Measurements from ENCODE around the gene ALKBH7.

The ALKBH7 gene

GRCh38 chr19:6409346-6409745 is 36.8 kb downstream of the ALKBH7 start:
- H3K9me3 ChIP-seq (ENCODE audit: insufficient read depth, low read depth, low read length): no peaks in the 10 kb centered on the region
- no peak overlapping the region for H3K27ac ChIP-seq (ENCODE audit: low read length)
- H3K4me1 ChIP-seq (ENCODE audit: insufficient read depth, low read length): no peaks in the 10 kb centered on the region
- no peak overlapping the region for H3K9ac ChIP-seq (ENCODE audit: low read depth, low read length)
- no peak overlapping the region for H3K4me3 ChIP-seq (ENCODE audit: low read length)
- H3K27me3 ChIP-seq (ENCODE audit: insufficient read depth, low read length): no peaks in the 10 kb centered on the region
- H3K36me3 ChIP-seq (ENCODE audit: insufficient read depth, low read depth, low read length): peaks cover 10% of the 10 kb centered on the region

- Histone ChIP-seq H3K27ac (ENCODE audit: low read length) (no peak overlapping the region), H3K36me3 (ENCODE audit: insufficient read depth, low read depth, low read length) (peaks cover 35% of the 10 kb centered on the region), H3K4me3 (ENCODE audit: low read length) (no peak overlapping the region)
Measured at GRCh38 chr19:6412061-6412446, 39.5 kb downstream of the ALKBH7 start.

GRCh38 chr19:6412447-6413091 is 40.0 kb downstream of the ALKBH7 start:
- Histone ChIP-seq H3K4me3 (ENCODE audit: low read length) (no peak overlapping the region), H3K36me3 (ENCODE audit: insufficient read depth, low read depth, low read length) (peaks cover 41% of the 10 kb centered on the region), H3K9ac (ENCODE audit: low read depth, low read length) (no peak overlapping the region; the same call in 1 of the 2 replicates)

More at GRCh38 chr19:6412061-6412446, 39.5 kb downstream of the ALKBH7 start:
- Histone ChIP-seq H3K9me3 (ENCODE audit: insufficient read depth, low read depth, low read length) (no peaks in the 10 kb centered on the region), H3K4me1 (ENCODE audit: insufficient read depth, low read length) (no peaks in the 10 kb centered on the region), H3K9ac (ENCODE audit: low read depth, low read length) (no peak overlapping the region), H3K27me3 (ENCODE audit: insufficient read depth, low read length) (no peaks in the 10 kb centered on the region)

GRCh38 chr19:6413291-6413690 is 40.7 kb downstream of the ALKBH7 start:
- peaks cover 48% of the 10 kb centered on the region for H3K36me3 ChIP-seq (ENCODE audit: insufficient read depth, low read depth, low read length)
- no peaks in the 10 kb centered on the region for H3K9me3 ChIP-seq (ENCODE audit: insufficient read depth, low read depth, low read length)
- H3K9ac ChIP-seq (ENCODE audit: low read depth, low read length): no peak overlapping the region
- no peak overlapping the region for H3K27ac ChIP-seq (ENCODE audit: low read length)
- H3K4me1 ChIP-seq (ENCODE audit: insufficient read depth, low read length): no peaks in the 10 kb centered on the region
- H3K27me3 ChIP-seq (ENCODE audit: insufficient read depth, low read length): no peaks in the 10 kb centered on the region
- H3K4me3 ChIP-seq (ENCODE audit: low read length): no peak overlapping the region

More at GRCh38 chr19:6412447-6413091, 40.0 kb downstream of the ALKBH7 start:
- no peaks in the 10 kb centered on the region for H3K9me3 ChIP-seq (ENCODE audit: insufficient read depth, low read depth, low read length)
- H3K27me3 ChIP-seq (ENCODE audit: insufficient read depth, low read length): no peaks in the 10 kb centered on the region
- no peaks in the 10 kb centered on the region for H3K4me1 ChIP-seq (ENCODE audit: insufficient read depth, low read length)
- H3K27ac ChIP-seq (ENCODE audit: low read length): no peak overlapping the region

- Histone ChIP-seq H3K4me3 (ENCODE audit: low read length) (no peak overlapping the region), H3K36me3 (ENCODE audit: insufficient read depth, low read depth, low read length) (peaks cover 55% of the 10 kb centered on the region), H3K27me3 (ENCODE audit: insufficient read depth, low read length) (no peaks in the 10 kb centered on the region), H3K27ac (ENCODE audit: low read length) (no peak overlapping the region), H3K4me1 (ENCODE audit: insufficient read depth, low read length) (no peaks in the 10 kb centered on the region), H3K9me3 (ENCODE audit: insufficient read depth, low read depth, low read length) (no peaks in the 10 kb centered on the region), H3K9ac (ENCODE audit: low read depth, low read length) (no peak overlapping the region)
Measured at GRCh38 chr19:6413721-6414643, 41.4 kb downstream of the ALKBH7 start.

GRCh38 chr19:6414793-6415590 is 42.4 kb downstream of the ALKBH7 start:
- Histone ChIP-seq H3K4me1 (ENCODE audit: insufficient read depth, low read length) (no peaks in the 10 kb centered on the region), H3K27me3 (ENCODE audit: insufficient read depth, low read length) (no peaks in the 10 kb centered on the region), H3K9ac (ENCODE audit: low read depth, low read length) (no peak overlapping the region), H3K27ac (ENCODE audit: low read length) (no peak overlapping the region), H3K36me3 (ENCODE audit: insufficient read depth, low read depth, low read length) (peaks cover 65% of the 10 kb centered on the region), H3K4me3 (ENCODE audit: low read length) (no peak overlapping the region), H3K9me3 (ENCODE audit: insufficient read depth, low read depth, low read length) (no peaks in the 10 kb centered on the region)

GRCh38 chr19:6415591-6416190 is 43.1 kb downstream of the ALKBH7 start:
- Histone ChIP-seq H3K36me3 (ENCODE audit: insufficient read depth, low read depth, low read length) (peaks cover 72% of the 10 kb centered on the region), H3K27me3 (ENCODE audit: insufficient read depth, low read length) (no peaks in the 10 kb centered on the region), H3K4me3 (ENCODE audit: low read length) (no peak overlapping the region), H3K9me3 (ENCODE audit: insufficient read depth, low read depth, low read length) (no peaks in the 10 kb centered on the region), H3K4me1 (ENCODE audit: insufficient read depth, low read length) (no peaks in the 10 kb centered on the region), H3K9ac (ENCODE audit: low read depth, low read length) (no peak overlapping the region), H3K27ac (ENCODE audit: low read length) (no peak overlapping the region)

GRCh38 chr19:6416658-6417405 is 44.2 kb downstream of the ALKBH7 start:
- no peak overlapping the region for H3K4me3 ChIP-seq (ENCODE audit: low read length)

GRCh38 chr19:6417713-6418561 is 45.3 kb downstream of the ALKBH7 start:
- H3K36me3 ChIP-seq (ENCODE audit: insufficient read depth, low read depth, low read length): peaks cover 94% of the 10 kb centered on the region
- no peaks in the 10 kb centered on the region for H3K9me3 ChIP-seq (ENCODE audit: insufficient read depth, low read depth, low read length)
- H3K4me1 ChIP-seq (ENCODE audit: insufficient read depth, low read length): 0 out of 2 replicates have a peak, but pooled peaks cover 2% of the 10 kb centered on the region
- H3K9ac ChIP-seq (ENCODE audit: low read depth, low read length): no peak overlapping the region
- H3K27ac ChIP-seq (ENCODE audit: low read length): no peak overlapping the region
- H3K27me3 ChIP-seq (ENCODE audit: insufficient read depth, low read length): no peaks in the 10 kb centered on the region
- H3K4me3 ChIP-seq (ENCODE audit: low read length): no peak overlapping the region

More at GRCh38 chr19:6416658-6417405, 44.2 kb downstream of the ALKBH7 start:
- H3K36me3 ChIP-seq (ENCODE audit: insufficient read depth, low read depth, low read length): peaks cover 83% of the 10 kb centered on the region
- no peak overlapping the region for H3K9ac ChIP-seq (ENCODE audit: low read depth, low read length)
- H3K27me3 ChIP-seq (ENCODE audit: insufficient read depth, low read length): no peaks in the 10 kb centered on the region
- H3K27ac ChIP-seq (ENCODE audit: low read length): no peak overlapping the region
- no peaks in the 10 kb centered on the region for H3K9me3 ChIP-seq (ENCODE audit: insufficient read depth, low read depth, low read length)
- H3K4me1 ChIP-seq (ENCODE audit: insufficient read depth, low read length): no peaks in the 10 kb centered on the region

- Histone ChIP-seq H3K27ac (ENCODE audit: low read length) (no peak overlapping the region), H3K4me3 (ENCODE audit: low read length) (no peak overlapping the region), H3K27me3 (ENCODE audit: insufficient read depth, low read length) (no peaks in the 10 kb centered on the region)
Measured at GRCh38 chr19:6418562-6418932, 46.0 kb downstream of the ALKBH7 start.

More at GRCh38 chr19:6418562-6418932, 46.0 kb downstream of the ALKBH7 start:
- Histone ChIP-seq H3K9me3 (ENCODE audit: insufficient read depth, low read depth, low read length) (no peaks in the 10 kb centered on the region), H3K4me1 (ENCODE audit: insufficient read depth, low read length) (0 out of 2 replicates have a peak, but pooled peaks cover 2% of the 10 kb centered on the region), H3K36me3 (ENCODE audit: insufficient read depth, low read depth, low read length) (peaks cover 94% of the 10 kb centered on the region), H3K9ac (ENCODE audit: low read depth, low read length) (no peak overlapping the region)

All from iPS-20b (cell line).